GM12892 (cell line): ENCODE data around the gene CNTN5.

Experiments
- POLR2A ChIP-seq: IDR thresholded peaks from 2 replicates; pipeline ENCODE4 v1.6.1; 2011; ENCODE audit warnings: low read depth, low read length, control low read depth
- POLR2AphosphoS5 ChIP-seq: IDR thresholded peaks from 2 replicates; pipeline ENCODE4 v1.6.1; 2011; ENCODE audit warnings: low read depth, low read length, control low read depth
- TAF1 ChIP-seq: IDR thresholded peaks from 2 replicates; pipeline ENCODE4 v1.6.1; 2011; ENCODE audit warnings: low read depth, mild to moderate bottlenecking, control low read depth, low read length, borderline replicate concordance

GRCh38 chr11:100105255-100105981 lies 1084.7 kb downstream of the CNTN5 start:
- TF ChIP-seq POLR2A (no peak), POLR2AphosphoS5 (no peak), TAF1 (no peak)
